ENCODE data around the gene EBP. TPM values are rescaled to one million over a fixed set of nuclear protein-coding genes. Genes with fewer than 3 reads are reported as not detected.

The EBP gene
- total and polyA plus RNA-seq, 9 donors = 15.4 to 117 (median 26.6) TPM

DNA sequence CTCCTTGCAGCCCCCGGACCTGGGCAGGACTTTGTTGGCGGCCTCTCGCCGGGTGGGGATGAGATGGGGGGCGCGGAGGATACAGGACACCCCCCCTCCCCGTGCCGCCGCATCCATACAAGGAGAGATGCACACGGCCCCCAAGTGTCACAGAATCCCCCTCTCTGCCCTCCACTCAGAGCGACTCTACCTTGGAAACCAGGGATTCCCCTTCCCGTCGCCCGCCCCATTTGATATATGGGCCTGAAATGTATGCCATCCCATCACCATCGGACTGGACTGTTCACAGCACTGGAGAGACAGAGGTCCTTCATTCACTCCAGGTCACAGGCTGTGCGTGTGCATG lies 12.4 kb upstream of the EBP start:
- intact Hi-C loops (cut with DNase I) = no loop called here
- H3K27me3 ChIP-seq = no peaks in the 10 kb centered on the region
- H3K27ac ChIP-seq = no peak overlapping the region
- no peaks in the 10 kb centered on the region for H3K36me3 ChIP-seq
- peak overlapping the region; percentile 75 for H3K4me3 ChIP-seq
- TF ChIP-seq POLR2A (IDR thresholded peaks at IDR 0.05) (no peak), EP300 (IDR thresholded peaks at IDR 0.05) (no peak)
- TF ChIP-seq, protein P1, sequence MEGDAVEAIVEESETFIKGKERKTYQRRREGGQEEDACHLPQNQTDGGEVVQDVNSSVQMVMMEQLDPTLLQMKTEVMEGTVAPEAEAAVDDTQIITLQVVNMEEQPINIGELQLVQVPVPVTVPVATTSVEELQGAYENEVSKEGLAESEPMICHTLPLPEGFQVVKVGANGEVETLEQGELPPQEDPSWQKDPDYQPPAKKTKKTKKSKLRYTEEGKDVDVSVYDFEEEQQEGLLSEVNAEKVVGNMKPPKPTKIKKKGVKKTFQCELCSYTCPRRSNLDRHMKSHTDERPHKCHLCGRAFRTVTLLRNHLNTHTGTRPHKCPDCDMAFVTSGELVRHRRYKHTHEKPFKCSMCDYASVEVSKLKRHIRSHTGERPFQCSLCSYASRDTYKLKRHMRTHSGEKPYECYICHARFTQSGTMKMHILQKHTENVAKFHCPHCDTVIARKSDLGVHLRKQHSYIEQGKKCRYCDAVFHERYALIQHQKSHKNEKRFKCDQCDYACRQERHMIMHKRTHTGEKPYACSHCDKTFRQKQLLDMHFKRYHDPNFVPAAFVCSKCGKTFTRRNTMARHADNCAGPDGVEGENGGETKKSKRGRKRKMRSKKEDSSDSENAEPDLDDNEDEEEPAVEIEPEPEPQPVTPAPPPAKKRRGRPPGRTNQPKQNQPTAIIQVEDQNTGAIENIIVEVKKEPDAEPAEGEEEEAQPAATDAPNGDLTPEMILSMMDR (IDR thresholded peaks at IDR 0.05) = no peak
- H3K4me1 ChIP-seq (ENCODE audit: insufficient read depth) = no peaks in the 10 kb centered on the region
- no peak for DNase-seq
- WGBS, 3 donors = 28 to 47% (median 42%) methylated on average over 16 of the region's 16 CpGs
- H3K9me3 ChIP-seq = no peaks in the 10 kb centered on the region

DNA sequence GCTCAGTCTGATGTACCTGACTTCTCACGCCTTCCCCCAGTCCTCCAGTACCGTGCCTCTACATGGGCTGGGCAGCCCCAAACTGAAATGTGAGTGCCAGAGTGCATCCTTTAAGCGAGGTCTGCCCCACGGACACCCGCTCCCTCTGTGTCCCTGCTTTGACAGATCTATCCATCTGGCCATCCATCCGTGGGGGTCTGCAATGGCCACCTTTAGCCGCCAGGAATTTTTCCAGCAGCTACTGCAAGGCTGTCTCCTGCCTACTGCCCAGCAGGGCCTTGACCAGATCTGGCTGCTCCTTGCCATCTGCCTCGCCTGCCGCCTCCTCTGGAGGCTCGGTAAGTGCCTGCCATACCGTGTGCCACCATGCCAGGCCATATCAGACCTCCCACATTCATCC lies 12.0 kb upstream of the EBP start:
- intact Hi-C loops (cut with DNase I) = no loop called here
- no peaks in the 10 kb centered on the region for H3K27me3 ChIP-seq
- no peak for DNase-seq
- H3K27ac ChIP-seq = no peak overlapping the region
- H3K4me1 ChIP-seq (ENCODE audit: insufficient read depth) = no peaks in the 10 kb centered on the region
- no peaks in the 10 kb centered on the region for H3K9me3 ChIP-seq
- no peaks in the 10 kb centered on the region for H3K36me3 ChIP-seq
- H3K4me3 ChIP-seq = peak overlapping the region; percentile 75
- TF ChIP-seq POLR2A (IDR thresholded peaks at IDR 0.05) = no peak
- no peak for TF ChIP-seq EP300 (IDR thresholded peaks at IDR 0.05)
- TF ChIP-seq, protein P1 (IDR thresholded peaks at IDR 0.05) = no peak
- 51 to 61% (median 58%) methylated on average over 11 of the region's 11 CpGs for WGBS, 3 donors

DNA sequence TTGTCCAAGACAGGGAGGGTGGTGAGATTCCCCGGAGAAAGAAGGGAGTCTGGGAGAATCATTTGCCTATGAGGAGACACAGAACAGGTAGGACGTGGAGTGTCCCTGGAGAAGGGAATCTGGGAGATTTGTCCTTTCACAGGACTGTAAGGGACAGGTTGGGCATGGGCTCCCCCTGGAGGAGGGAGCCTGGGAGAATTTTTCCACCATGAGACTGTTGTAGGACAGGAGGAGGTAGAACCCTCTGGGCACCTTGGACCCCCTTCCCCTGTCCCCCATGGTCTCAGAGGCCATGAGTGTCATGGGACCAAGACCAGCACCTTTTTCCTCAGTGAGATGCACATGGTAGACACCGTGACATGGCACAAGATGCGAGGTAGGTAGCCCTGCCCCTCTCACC lies 10.0 kb upstream of the EBP start:
- Histone ChIP-seq H3K4me3 (no peak overlapping the region), H3K36me3 (no peaks in the 10 kb centered on the region), H3K9me3 (no peaks in the 10 kb centered on the region), H3K4me1 (ENCODE audit: insufficient read depth) (no peaks in the 10 kb centered on the region), H3K27me3 (no peaks in the 10 kb centered on the region), H3K27ac (no peak overlapping the region)
- no peak for TF ChIP-seq EP300 (IDR thresholded peaks at IDR 0.05)
- TF ChIP-seq, protein P1 (IDR thresholded peaks at IDR 0.05) = no peak
- TF ChIP-seq POLR2A (IDR thresholded peaks at IDR 0.05) = no peak
- intact Hi-C loops (cut with DNase I) = no loop called here
- no peak for DNase-seq
- 59 to 69% (median 66%) methylated on average over 4 of the region's 4 CpGs for WGBS, 3 donors

DNA sequence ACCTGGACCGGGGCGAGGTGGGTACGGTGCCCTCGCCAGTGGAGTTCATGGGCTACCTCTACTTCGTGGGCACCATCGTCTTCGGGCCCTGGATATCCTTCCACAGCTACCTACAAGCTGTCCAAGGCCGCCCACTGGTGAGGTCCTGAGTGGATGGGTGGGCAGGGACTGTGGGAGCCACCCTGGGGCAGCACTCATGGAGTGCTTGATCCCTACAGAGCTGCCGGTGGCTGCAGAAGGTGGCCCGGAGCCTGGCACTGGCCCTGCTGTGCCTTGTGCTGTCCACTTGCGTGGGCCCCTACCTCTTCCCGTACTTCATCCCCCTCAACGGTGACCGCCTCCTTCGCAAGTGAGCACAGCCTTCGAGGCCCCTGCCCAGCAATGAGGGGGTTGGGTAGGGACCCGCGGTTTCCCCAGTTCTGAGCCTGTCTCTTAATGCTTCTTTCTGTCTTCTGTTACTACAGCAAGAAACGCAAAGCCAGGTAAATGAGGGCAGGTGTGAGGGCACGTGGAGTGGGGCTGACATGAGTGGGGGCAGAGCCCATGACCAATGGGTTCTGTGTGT lies 9.2 kb upstream of the EBP start:
- H3K27ac ChIP-seq = no peak overlapping the region
- TF ChIP-seq POLR2A (IDR thresholded peaks at IDR 0.05) (no peak), EP300 (IDR thresholded peaks at IDR 0.05) (no peak)
- TF ChIP-seq, protein P1 (IDR thresholded peaks at IDR 0.05) = no peak
- H3K4me3 ChIP-seq = no peak overlapping the region
- 82 to 90% (median 86%) methylated on average over 20 of the region's 20 CpGs for WGBS, 3 donors
- intact Hi-C loops (cut with DNase I) = no loop called here
- no peaks in the 10 kb centered on the region for H3K4me1 ChIP-seq (ENCODE audit: insufficient read depth)
- DNase-seq = no peak
- H3K36me3 ChIP-seq = no peaks in the 10 kb centered on the region
- no peaks in the 10 kb centered on the region for H3K9me3 ChIP-seq
- H3K27me3 ChIP-seq = no peaks in the 10 kb centered on the region
